Measurements from ENCODE around the gene ABCF2. TPM values are rescaled to one million over a fixed set of nuclear protein-coding genes. Genes with fewer than 3 reads are reported as not detected.

Gene ABCF2
- polyA plus RNA-seq, 1 of the 3 experiments (the other 2 are of a cell fraction): 75.4 TPM

DNA sequence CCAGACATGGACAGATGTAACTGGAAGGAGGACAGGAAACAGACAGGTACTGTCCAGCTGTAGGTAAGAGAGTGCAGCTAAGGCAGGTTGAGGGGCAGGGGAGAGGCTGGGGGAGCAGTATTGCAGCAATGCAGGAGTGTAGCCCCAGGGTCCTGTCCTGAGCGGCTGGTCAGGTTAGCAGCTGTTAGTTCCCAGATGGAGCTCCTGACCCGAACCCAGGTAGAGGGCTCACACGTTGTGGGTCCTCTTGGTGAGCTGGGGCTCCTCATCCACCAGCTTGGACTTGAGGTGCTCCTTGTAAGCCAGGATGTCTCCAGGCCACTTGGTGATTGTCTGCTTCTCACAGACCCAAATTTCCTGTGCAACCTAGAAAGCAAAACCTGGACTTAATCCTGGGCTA, 13.2 kb downstream of the ABCF2 start:
- CTCF ChIA-PET: interaction anchor here (0.7 to 2.6 kb wide), 9 partner anchors 9 to 201 kb away, joined by 3 to 11 read pairs (median 5); partner anchors contain the start of gene ASB10
- peaks cover 44 to 57% of the 10 kb centered on the region in 2 experiments for H3K36me3 ChIP-seq (replicated peaks in 1 of 2; ENCODE audit: control insufficient read depth in 1 of 2, insufficient read depth in 2 of 2, low read length in 1 of 2)
- no peaks in the 10 kb centered on the region for H3K79me2 ChIP-seq (ENCODE audit: insufficient read depth)
- 86% methylated on average over 2 of the region's 3 CpGs for WGBS (ENCODE audit: low lambda C conversion rate)
- no peaks in the 10 kb centered on the region for H3K27me3 ChIP-seq (ENCODE audit: insufficient read depth)
- H4K20me1 ChIP-seq (ENCODE audit: insufficient read depth): 0 out of 2 replicates have a peak, but pooled peaks cover 9% of the 10 kb centered on the region
- no peak overlapping the region for H3K4me2 ChIP-seq
- H3K9ac ChIP-seq: no peak overlapping the region
- no peak for TF ChIP-seq FOXM1 (IDR thresholded peaks at IDR 0.05; ENCODE audit: low read depth)
- no peak for TF ChIP-seq GABPA (IDR thresholded peaks at IDR 0.05; ENCODE audit: low read depth)
- no peak for TF ChIP-seq RFX5 (IDR thresholded peaks at IDR 0.05; ENCODE audit: low read length)
- TF ChIP-seq GATA2 (CRISPR knock-in tag; IDR thresholded peaks at IDR 0.05): no peak
- TF ChIP-seq, protein P1, sequence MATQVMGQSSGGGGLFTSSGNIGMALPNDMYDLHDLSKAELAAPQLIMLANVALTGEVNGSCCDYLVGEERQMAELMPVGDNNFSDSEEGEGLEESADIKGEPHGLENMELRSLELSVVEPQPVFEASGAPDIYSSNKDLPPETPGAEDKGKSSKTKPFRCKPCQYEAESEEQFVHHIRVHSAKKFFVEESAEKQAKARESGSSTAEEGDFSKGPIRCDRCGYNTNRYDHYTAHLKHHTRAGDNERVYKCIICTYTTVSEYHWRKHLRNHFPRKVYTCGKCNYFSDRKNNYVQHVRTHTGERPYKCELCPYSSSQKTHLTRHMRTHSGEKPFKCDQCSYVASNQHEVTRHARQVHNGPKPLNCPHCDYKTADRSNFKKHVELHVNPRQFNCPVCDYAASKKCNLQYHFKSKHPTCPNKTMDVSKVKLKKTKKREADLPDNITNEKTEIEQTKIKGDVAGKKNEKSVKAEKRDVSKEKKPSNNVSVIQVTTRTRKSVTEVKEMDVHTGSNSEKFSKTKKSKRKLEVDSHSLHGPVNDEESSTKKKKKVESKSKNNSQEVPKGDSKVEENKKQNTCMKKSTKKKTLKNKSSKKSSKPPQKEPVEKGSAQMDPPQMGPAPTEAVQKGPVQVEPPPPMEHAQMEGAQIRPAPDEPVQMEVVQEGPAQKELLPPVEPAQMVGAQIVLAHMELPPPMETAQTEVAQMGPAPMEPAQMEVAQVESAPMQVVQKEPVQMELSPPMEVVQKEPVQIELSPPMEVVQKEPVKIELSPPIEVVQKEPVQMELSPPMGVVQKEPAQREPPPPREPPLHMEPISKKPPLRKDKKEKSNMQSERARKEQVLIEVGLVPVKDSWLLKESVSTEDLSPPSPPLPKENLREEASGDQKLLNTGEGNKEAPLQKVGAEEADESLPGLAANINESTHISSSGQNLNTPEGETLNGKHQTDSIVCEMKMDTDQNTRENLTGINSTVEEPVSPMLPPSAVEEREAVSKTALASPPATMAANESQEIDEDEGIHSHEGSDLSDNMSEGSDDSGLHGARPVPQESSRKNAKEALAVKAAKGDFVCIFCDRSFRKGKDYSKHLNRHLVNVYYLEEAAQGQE (IDR thresholded peaks at IDR 0.05; ENCODE audit: low read depth, low read length): no peak
- TF ChIP-seq, protein P2, sequence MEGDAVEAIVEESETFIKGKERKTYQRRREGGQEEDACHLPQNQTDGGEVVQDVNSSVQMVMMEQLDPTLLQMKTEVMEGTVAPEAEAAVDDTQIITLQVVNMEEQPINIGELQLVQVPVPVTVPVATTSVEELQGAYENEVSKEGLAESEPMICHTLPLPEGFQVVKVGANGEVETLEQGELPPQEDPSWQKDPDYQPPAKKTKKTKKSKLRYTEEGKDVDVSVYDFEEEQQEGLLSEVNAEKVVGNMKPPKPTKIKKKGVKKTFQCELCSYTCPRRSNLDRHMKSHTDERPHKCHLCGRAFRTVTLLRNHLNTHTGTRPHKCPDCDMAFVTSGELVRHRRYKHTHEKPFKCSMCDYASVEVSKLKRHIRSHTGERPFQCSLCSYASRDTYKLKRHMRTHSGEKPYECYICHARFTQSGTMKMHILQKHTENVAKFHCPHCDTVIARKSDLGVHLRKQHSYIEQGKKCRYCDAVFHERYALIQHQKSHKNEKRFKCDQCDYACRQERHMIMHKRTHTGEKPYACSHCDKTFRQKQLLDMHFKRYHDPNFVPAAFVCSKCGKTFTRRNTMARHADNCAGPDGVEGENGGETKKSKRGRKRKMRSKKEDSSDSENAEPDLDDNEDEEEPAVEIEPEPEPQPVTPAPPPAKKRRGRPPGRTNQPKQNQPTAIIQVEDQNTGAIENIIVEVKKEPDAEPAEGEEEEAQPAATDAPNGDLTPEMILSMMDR (IDR thresholded peaks at IDR 0.05): no peak
- TF ChIP-seq YY1 (IDR thresholded peaks at IDR 0.05; ENCODE audit: low read depth): no peak
- no peak for TF ChIP-seq SMC3 (IDR thresholded peaks at IDR 0.05; ENCODE audit: low read depth, low read length)
- no peak overlapping the region for H3K4me3 ChIP-seq (ENCODE audit: low read depth in 2 of 2, low read length in 1 of 2)
- H3K9me2 ChIP-seq: no peaks in the 10 kb centered on the region
- H2AFZ ChIP-seq (ENCODE audit: low read depth): no peak overlapping the region
- DNase-seq: no peak
- H3K4me1 ChIP-seq (ENCODE audit: control insufficient read depth in 1 of 2, insufficient read depth in 2 of 2, low read depth in 1 of 2, low read length in 1 of 2): no peaks in the 10 kb centered on the region
- POLR2A ChIA-PET: interaction anchor here (1.5 kb wide), 1 partner anchor 13 kb away, joined by 9 read pairs; the partner anchor contains the start of gene ABCF2
- no peaks in the 10 kb centered on the region for H3K9me3 ChIP-seq
- no peaks in the 10 kb centered on the region for H3F3A ChIP-seq (replicated peaks; ENCODE audit: insufficient read depth)
- no peak overlapping the region for H3K27ac ChIP-seq (ENCODE audit: low read depth in 2 of 2, low read length in 1 of 2)

DNA sequence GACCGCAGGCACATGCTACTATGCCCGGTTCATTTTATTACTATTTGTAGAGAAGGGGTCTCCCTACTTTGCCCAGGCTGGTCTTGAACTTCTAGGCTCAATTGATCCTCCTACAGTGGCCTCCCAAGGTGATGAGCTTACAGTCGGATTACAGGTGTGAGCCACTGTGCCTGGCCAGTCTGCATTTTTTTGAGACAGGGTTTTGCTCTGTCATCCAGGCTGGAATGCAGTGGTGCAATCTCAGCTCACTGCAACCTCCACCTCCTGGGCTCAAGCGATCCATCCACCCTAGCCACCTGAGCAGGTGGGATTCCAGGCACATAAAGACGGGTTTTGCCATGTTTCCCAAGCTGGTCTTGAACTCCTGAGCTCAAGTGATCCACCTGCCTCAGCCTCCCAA, 14.4 kb downstream of the ABCF2 start:
- Histone ChIP-seq H3K9ac (no peak overlapping the region), H2AFZ (ENCODE audit: low read depth) (no peak overlapping the region), H3K4me3 (ENCODE audit: low read depth in 2 of 2, low read length in 1 of 2) (no peak overlapping the region), H3K27me3 (ENCODE audit: insufficient read depth) (0 out of 2 replicates have a peak, but pooled peaks cover under 1% of the 10 kb centered on the region), H3K9me3 (no peaks in the 10 kb centered on the region), H3K36me3 (replicated peaks in 1 of 2; ENCODE audit: control insufficient read depth in 1 of 2, insufficient read depth in 2 of 2, low read length in 1 of 2) (peaks cover 33 to 46% of the 10 kb centered on the region in 2 experiments), H3F3A (replicated peaks; ENCODE audit: insufficient read depth) (no peaks in the 10 kb centered on the region), H3K9me2 (no peaks in the 10 kb centered on the region), H3K4me1 (ENCODE audit: control insufficient read depth in 1 of 2, insufficient read depth in 2 of 2, low read depth in 1 of 2, low read length in 1 of 2) (no peaks in the 10 kb centered on the region), H3K79me2 (ENCODE audit: insufficient read depth) (no peaks in the 10 kb centered on the region), H3K4me2 (no peak overlapping the region), H3K27ac (ENCODE audit: low read depth in 2 of 2, low read length in 1 of 2) (no peak overlapping the region), H4K20me1 (ENCODE audit: insufficient read depth) (0 out of 2 replicates have a peak, but pooled peaks cover 9% of the 10 kb centered on the region)
- CTCF ChIA-PET: interaction anchor here (0.7 to 2.6 kb wide), 6 partner anchors 11 to 92 kb away, joined by 3 to 11 read pairs (median 6); partner anchors contain the start of genes ABCF2 and ASB10
- 91% methylated on average over 5 of the region's 5 CpGs for WGBS (ENCODE audit: low lambda C conversion rate)
- no peak for DNase-seq
- POLR2A ChIA-PET: interaction anchor here (0.9 to 1.1 kb wide), 2 partner anchors 11 to 31 kb away, joined by 3 read pairs; no protein-coding TSS in a partner anchor
- no peak for TF ChIP-seq TAF1 (IDR thresholded peaks at IDR 0.05; ENCODE audit: borderline replicate concordance, low read depth, low read length)
- TF ChIP-seq POLR2AphosphoS5 (IDR thresholded peaks at IDR 0.05; ENCODE audit: low read depth, low read length): no peak
- TF ChIP-seq TCF12 (IDR thresholded peaks at IDR 0.05): no peak
- no peak for TF ChIP-seq RAD21 (IDR thresholded peaks at IDR 0.05; ENCODE audit: low read length)
- no peak for TF ChIP-seq GATA2 (CRISPR knock-in tag; IDR thresholded peaks at IDR 0.05)
- TF ChIP-seq, protein P1 (IDR thresholded peaks at IDR 0.05; ENCODE audit: low read depth, low read length): no peak
- TF ChIP-seq SIN3A (IDR thresholded peaks at IDR 0.05; ENCODE audit: borderline replicate concordance, low read depth, low read length): no peak
- TF ChIP-seq, protein P3, sequence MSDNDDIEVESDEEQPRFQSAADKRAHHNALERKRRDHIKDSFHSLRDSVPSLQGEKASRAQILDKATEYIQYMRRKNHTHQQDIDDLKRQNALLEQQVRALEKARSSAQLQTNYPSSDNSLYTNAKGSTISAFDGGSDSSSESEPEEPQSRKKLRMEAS (IDR thresholded peaks at IDR 0.05; ENCODE audit: low read depth): no peak
- no peak for TF ChIP-seq ELF1 (IDR thresholded peaks at IDR 0.05)
- TF ChIP-seq, protein P4, sequence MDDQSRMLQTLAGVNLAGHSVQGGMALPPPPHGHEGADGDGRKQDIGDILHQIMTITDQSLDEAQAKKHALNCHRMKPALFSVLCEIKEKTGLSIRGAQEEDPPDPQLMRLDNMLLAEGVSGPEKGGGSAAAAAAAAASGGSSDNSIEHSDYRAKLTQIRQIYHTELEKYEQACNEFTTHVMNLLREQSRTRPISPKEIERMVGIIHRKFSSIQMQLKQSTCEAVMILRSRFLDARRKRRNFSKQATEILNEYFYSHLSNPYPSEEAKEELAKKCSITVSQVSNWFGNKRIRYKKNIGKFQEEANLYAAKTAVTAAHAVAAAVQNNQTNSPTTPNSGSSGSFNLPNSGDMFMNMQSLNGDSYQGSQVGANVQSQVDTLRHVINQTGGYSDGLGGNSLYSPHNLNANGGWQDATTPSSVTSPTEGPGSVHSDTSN (IDR thresholded peaks at IDR 0.05): no peak
- TF ChIP-seq MXI1 (IDR thresholded peaks at IDR 0.05; ENCODE audit: low read depth, low read length): no peak
- TF ChIP-seq YY1 (IDR thresholded peaks at IDR 0.05; ENCODE audit: low read depth): no peak

Measured in SK-N-SH (cell line).